ENCODE data around the gene EIF4EBP2.

Gene EIF4EBP2

DNA sequence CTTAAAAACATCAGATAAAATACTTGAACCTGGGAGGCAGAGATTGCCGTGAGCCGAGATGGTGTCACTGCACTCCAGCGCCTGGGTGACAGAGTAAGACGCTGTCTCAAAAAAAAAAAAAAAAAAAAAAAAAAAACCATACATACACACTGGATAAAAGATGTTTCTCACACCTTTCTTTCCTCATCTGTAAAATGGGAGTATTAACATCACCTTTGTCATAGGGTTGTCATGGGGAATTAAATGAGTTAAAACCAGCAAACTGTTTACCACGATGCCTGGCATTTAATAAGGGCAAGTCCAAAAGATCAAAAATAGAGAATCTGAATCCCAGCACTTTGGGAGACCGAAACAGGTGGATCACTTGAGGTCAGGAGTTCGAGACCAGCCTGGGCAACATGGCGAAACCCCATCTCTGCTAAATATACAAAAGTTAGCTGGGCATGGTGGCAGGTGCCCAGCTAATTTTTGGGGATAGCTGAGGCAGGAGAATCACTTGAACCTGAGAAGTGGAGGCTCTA lies 34.4 kb upstream of the EIF4EBP2 start:
- Mint-ChIP-seq H3K4me1 (peaks cover 3% of the 10 kb centered on the region), H3K4me3 (no peak overlapping the region), H3K27me3 (no peaks in the 10 kb centered on the region), H3K36me3 (ENCODE audit: low read depth) (no peaks in the 10 kb centered on the region), H3K9me3 (no peaks in the 10 kb centered on the region), H3K27ac (no peak overlapping the region)
- ATAC-seq = no peak
- no peak for DNase-seq

- Mint-ChIP-seq H3K4me1 (no peaks in the 10 kb centered on the region), H3K36me3 (ENCODE audit: low read depth) (no peaks in the 10 kb centered on the region), H3K27me3 (no peaks in the 10 kb centered on the region), H3K27ac (no peak overlapping the region), H3K9me3 (no peaks in the 10 kb centered on the region), H3K4me3 (no peak overlapping the region)
- DNase-seq (no peak), ATAC-seq (no peak)
These were observed 33.2 kb upstream of the EIF4EBP2 start for GRCh38 chr10:70370766-70371165.

DNA sequence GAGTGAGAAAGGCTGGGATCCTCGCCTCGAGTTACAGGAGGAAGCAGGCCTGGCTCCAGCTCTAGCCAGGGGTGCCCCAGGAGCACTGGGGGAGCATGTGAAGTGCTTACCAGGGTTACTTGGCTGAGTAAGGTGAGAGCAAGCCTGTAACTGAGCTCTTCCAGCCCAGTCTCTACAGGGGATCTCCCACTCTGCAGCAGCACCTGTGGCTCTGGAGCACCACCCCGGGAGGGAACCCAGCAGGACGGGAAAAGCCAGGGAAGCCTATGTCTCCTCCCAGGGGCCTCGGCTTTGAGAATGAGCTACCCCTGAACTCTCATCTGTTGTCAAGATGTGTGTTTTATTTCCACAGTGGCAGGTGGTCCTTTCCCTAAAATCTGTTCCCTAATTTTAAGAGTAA lies 32.1 kb upstream of the EIF4EBP2 start:
- Mint-ChIP-seq H3K4me1 (no peaks in the 10 kb centered on the region), H3K9me3 (no peaks in the 10 kb centered on the region), H3K27me3 (no peaks in the 10 kb centered on the region), H3K27ac (no peak overlapping the region), H3K36me3 (ENCODE audit: low read depth) (no peaks in the 10 kb centered on the region), H3K4me3 (no peak overlapping the region)
- ATAC-seq (no peak), DNase-seq (no peak)

DNA sequence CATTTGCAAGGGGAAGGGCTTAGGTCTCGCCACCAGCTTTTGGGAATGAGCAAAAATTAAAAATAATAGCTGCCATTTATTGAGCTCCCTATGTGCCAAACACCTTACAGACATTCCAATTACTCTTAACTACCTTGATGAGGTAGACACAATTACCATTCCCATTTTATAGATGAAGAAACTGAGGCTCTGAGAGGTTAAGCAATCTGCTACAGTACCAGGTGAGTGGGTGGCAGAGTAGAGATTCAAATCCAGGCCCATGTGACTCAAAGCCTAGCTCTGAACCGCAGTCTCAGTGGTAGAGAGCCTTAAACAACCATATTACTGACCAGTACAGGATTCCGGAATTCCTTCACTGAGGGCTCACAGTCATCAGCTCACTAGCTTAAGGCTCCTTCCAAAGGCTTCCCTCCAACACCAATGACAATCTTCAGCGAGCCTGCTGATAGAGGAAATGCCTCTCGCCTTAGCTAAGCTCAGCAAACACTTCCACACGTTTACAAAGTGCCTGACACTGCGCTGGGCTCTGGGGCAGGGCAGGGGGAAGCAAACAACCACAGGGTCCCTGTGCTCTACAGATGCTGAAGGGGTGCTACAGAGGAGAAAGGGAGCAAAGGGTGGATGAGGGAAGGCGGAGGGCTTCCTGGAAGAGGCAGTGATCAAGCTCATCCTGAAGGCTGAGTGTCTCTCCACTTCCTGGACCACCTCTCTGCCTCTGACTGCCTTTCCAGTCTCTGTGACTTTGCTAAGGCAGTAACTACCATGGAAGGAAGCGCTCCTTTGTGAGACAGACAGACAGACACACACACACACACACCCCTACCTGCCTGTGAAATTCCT lies 28.9 kb upstream of the EIF4EBP2 start:
- Mint-ChIP-seq H3K4me1 (no peaks in the 10 kb centered on the region), H3K27ac (no peak overlapping the region), H3K4me3 (no peak overlapping the region), H3K36me3 (ENCODE audit: low read depth) (no peaks in the 10 kb centered on the region), H3K9me3 (peaks cover 5% of the 10 kb centered on the region), H3K27me3 (no peaks in the 10 kb centered on the region)
- DNase-seq = no peak
- no peak for ATAC-seq

DNA sequence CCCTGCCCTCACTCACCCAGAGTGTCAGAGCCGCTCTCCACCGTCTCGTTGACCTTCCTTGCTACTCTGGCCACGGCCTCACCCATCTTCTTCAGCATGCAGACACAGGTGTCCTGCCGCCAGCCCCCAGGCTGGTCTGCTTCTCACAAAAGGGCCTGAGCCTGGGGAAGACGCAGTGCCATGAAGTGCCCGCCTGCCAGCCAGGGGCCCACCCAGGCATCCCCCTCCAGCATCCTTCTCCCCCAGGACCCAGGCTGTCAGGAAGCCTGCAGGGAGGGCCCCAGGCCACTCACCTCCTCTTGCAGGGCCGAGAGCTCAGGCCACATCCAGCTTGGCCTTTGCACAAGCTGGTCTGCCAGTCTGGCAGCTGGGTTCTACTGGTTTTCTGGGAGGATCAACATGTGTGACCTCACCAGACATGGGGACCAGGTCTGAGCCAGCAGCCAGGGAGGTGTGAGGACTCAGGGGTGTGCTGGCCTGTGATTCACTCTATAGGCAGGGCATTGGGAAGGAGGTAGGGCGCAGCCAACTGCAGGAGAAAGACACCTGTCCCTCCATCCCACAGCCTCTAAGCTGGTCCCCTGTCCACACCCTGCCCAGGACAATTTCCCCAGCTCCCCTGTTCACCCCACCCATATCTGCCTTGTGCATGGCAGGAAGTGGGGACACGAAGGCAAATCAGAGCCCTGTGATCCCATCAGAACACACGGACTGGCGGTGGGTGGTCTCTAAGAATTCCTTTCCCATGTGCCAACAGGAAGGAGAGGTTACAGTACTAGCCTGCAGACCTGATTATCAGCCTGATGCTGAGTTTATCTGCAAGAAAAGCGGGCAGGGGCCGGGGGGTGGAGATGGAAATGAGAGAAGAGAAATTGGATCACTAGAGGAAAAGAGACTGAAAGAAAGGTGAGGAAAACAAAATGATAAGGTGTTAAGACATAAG lies 27.2 kb upstream of the EIF4EBP2 start:
- DNase-seq (no peak), ATAC-seq (no peak)

DNA sequence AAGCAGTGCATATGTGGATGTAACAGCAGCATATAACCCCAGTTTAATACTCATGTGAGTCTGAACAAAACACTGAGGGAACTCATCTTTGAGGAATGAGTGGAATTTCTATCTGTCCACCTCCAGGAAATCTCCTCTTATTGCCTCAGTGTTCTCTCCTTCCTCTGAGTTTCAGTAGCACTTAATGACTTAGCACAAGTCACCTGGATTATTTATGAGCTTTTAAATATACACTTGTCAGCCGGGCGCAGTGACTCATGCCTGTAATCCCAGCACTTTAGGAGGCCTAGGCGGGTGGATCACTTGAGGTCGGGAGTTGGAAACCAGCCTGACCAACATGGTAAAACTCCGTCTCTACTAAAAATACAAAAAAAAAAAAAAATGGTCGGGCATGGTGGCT lies 25.8 kb upstream of the EIF4EBP2 start:
- no peak overlapping the region for H3K4me3 Mint-ChIP-seq
- H3K27ac Mint-ChIP-seq = no peak overlapping the region
- H3K36me3 Mint-ChIP-seq (ENCODE audit: low read depth) = no peaks in the 10 kb centered on the region
- H3K4me1 Mint-ChIP-seq = peaks cover 5% of the 10 kb centered on the region
- peaks cover 5% of the 10 kb centered on the region for H3K9me3 Mint-ChIP-seq
- DNase-seq (no peak), ATAC-seq (no peak)
- peaks cover 7% of the 10 kb centered on the region for H3K27me3 Mint-ChIP-seq

More for the DNA sequence above, 27.2 kb upstream of the EIF4EBP2 start:
- no peaks in the 10 kb centered on the region for H3K36me3 Mint-ChIP-seq (ENCODE audit: low read depth)
- H3K4me3 Mint-ChIP-seq = no peak overlapping the region
- peaks cover 7% of the 10 kb centered on the region for H3K27me3 Mint-ChIP-seq
- peaks cover 5% of the 10 kb centered on the region for H3K9me3 Mint-ChIP-seq
- H3K4me1 Mint-ChIP-seq = peaks cover 1% of the 10 kb centered on the region
- no peak overlapping the region for H3K27ac Mint-ChIP-seq

GRCh38 chr10:70379581-70380176 lies 24.3 kb upstream of the EIF4EBP2 start:
- DNase-seq (no peak), ATAC-seq (no peak)
- no peak overlapping the region for H3K27ac Mint-ChIP-seq
- no peak overlapping the region for H3K4me3 Mint-ChIP-seq
- H3K27me3 Mint-ChIP-seq = peaks cover 7% of the 10 kb centered on the region
- peaks cover 5% of the 10 kb centered on the region for H3K4me1 Mint-ChIP-seq
- H3K9me3 Mint-ChIP-seq = peaks cover 5% of the 10 kb centered on the region
- no peaks in the 10 kb centered on the region for H3K36me3 Mint-ChIP-seq (ENCODE audit: low read depth)

GRCh38 chr10:70380350-70381135 lies 23.4 kb upstream of the EIF4EBP2 start:
- Mint-ChIP-seq H3K27me3 (peaks cover 7% of the 10 kb centered on the region), H3K9me3 (peaks cover 5% of the 10 kb centered on the region), H3K4me3 (peak overlapping the region; percentile 82), H3K4me1 (peaks cover 5% of the 10 kb centered on the region), H3K27ac (no peak overlapping the region), H3K36me3 (ENCODE audit: low read depth) (no peaks in the 10 kb centered on the region)
- ATAC-seq (no peak), DNase-seq (no peak)

- H3K9me3 Mint-ChIP-seq = peaks cover 5% of the 10 kb centered on the region
- DNase-seq (peak; percentile 41), ATAC-seq (peak; percentile 20)
- peaks cover 7% of the 10 kb centered on the region for H3K27me3 Mint-ChIP-seq
- peaks cover 5% of the 10 kb centered on the region for H3K4me1 Mint-ChIP-seq
- H3K27ac Mint-ChIP-seq = no peak overlapping the region
- no peaks in the 10 kb centered on the region for H3K36me3 Mint-ChIP-seq (ENCODE audit: low read depth)
- peak overlapping the region; percentile 82 for H3K4me3 Mint-ChIP-seq
These were observed 22.2 kb upstream of the EIF4EBP2 start for GRCh38 chr10:70381471-70382421.

GRCh38 chr10:70391654-70392053 lies 12.3 kb upstream of the EIF4EBP2 start:
- DNase-seq = no peak
- Mint-ChIP-seq H3K36me3 (ENCODE audit: low read depth) (no peaks in the 10 kb centered on the region), H3K27me3 (peaks cover 18% of the 10 kb centered on the region), H3K9me3 (no peaks in the 10 kb centered on the region), H3K4me1 (peaks cover 3% of the 10 kb centered on the region), H3K27ac (no peak overlapping the region), H3K4me3 (no peak overlapping the region)
- no peak for ATAC-seq

- Mint-ChIP-seq H3K4me3 (no peak overlapping the region), H3K9me3 (no peaks in the 10 kb centered on the region), H3K27me3 (peaks cover 12% of the 10 kb centered on the region), H3K36me3 (ENCODE audit: low read depth) (no peaks in the 10 kb centered on the region), H3K27ac (no peak overlapping the region), H3K4me1 (no peaks in the 10 kb centered on the region)
- DNase-seq (no peak), ATAC-seq (no peak)
These were observed 7.8 kb upstream of the EIF4EBP2 start for GRCh38 chr10:70396140-70396539.

DNA sequence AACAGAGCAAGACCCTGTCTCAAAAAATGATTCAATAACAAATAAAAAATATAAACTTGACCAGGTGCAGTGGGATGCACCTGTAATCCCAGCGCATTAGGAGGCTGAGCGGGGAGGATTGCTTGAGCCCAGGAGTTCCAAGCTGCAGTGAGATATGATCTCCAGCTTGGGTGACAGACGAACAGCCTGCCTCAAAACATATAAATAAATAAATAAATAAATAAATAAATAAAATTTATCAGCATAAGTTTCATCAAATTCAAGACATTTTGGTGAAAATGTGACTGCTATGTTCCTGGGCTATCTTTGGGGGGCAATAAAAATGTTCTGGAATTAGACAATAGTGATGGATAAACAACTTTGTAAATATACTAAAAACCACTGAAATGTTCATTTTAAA lies 4.8 kb upstream of the EIF4EBP2 start:
- DNase-seq (no peak), ATAC-seq (no peak)
- Mint-ChIP-seq H3K9me3 (no peaks in the 10 kb centered on the region), H3K4me3 (no peak overlapping the region), H3K27ac (no peak overlapping the region), H3K4me1 (peaks cover 12% of the 10 kb centered on the region), H3K27me3 (peaks cover under 1% of the 10 kb centered on the region), H3K36me3 (ENCODE audit: low read depth) (no peaks in the 10 kb centered on the region)

GRCh38 chr10:70403483-70404035 lies 386 bp upstream of the EIF4EBP2 start:
- no peaks in the 10 kb centered on the region for H3K27me3 Mint-ChIP-seq
- H3K4me1 Mint-ChIP-seq = peaks cover 44% of the 10 kb centered on the region
- H3K36me3 Mint-ChIP-seq (ENCODE audit: low read depth) = peaks cover 6% of the 10 kb centered on the region
- ATAC-seq (no peak), DNase-seq (no peak)
- peak overlapping the region; percentile 96 for H3K4me3 Mint-ChIP-seq
- H3K27ac Mint-ChIP-seq = peak overlapping the region; percentile 60
- H3K9me3 Mint-ChIP-seq = no peaks in the 10 kb centered on the region
